ENCODE results near the gene PRSS56. TPM values are rescaled to one million over a fixed set of nuclear protein-coding genes. Genes with fewer than 3 reads are reported as not detected.

Gene PRSS56
- total and polyA plus RNA-seq, 11 donors = 0.11 to 0.25 (median 0.15) TPM; not detected in 6

- Histone ChIP-seq H3K27ac (no peak overlapping the region), H3K4me1 (peaks cover 0 to 7% (median 0%) of the 10 kb centered on the region in 12 donors), H3K27me3 (no peaks in the 10 kb centered on the region), H3K36me3 (peaks cover 0 to 96% (median 71%) of the 10 kb centered on the region in 9 donors), H3K9me3 (no peaks in the 10 kb centered on the region), H3K4me3 (no peak overlapping the region)
- ATAC-seq (no peak), DNase-seq (no peak)
- intact Hi-C loops (cut with DNase I) = no loop called here
- TF ChIP-seq POLR2A (IDR thresholded peaks at IDR 0.05) = no peak
- no peak for TF ChIP-seq CTCF (IDR thresholded peaks at IDR 0.05)
Measured at GRCh38 chr2:232573042-232573441, 52.9 kb downstream of the PRSS56 start.

GRCh38 chr2:232573771-232574435 lies 53.7 kb downstream of the PRSS56 start:
- H3K36me3 ChIP-seq = peaks cover 0 to 88% (median 62%) of the 10 kb centered on the region in 9 donors

GRCh38 chr2:232574674-232575403 lies 54.7 kb downstream of the PRSS56 start:
- intact Hi-C loops (cut with DNase I) = no loop called here
- H3K4me3 ChIP-seq = no peak overlapping the region
- peaks cover 0 to 82% (median 53%) of the 10 kb centered on the region in 9 donors for H3K36me3 ChIP-seq
- DNase-seq = no peak
- TF ChIP-seq CTCF (IDR thresholded peaks at IDR 0.05) = no peak
- no peak for TF ChIP-seq POLR2A (IDR thresholded peaks at IDR 0.05)
- H3K4me1 ChIP-seq = peaks cover 0 to 3% (median 0%) of the 10 kb centered on the region in 12 donors
- H3K9me3 ChIP-seq = no peaks in the 10 kb centered on the region
- no peak overlapping the region for H3K27ac ChIP-seq
- ATAC-seq = no peak
- 90 to 95% (median 93%) methylated on average over 5 of the region's 5 CpGs for WGBS, 4 donors
- H3K27me3 ChIP-seq = no peaks in the 10 kb centered on the region

More at GRCh38 chr2:232573771-232574435, 53.7 kb downstream of the PRSS56 start:
- DNase-seq (no peak), ATAC-seq (no peak)
- Histone ChIP-seq H3K27me3 (no peaks in the 10 kb centered on the region), H3K4me3 (no peak overlapping the region), H3K9me3 (no peaks in the 10 kb centered on the region), H3K27ac (no peak overlapping the region), H3K4me1 (no peaks in the 10 kb centered on the region)
- intact Hi-C loops (cut with DNase I) = no loop called here
- WGBS, 4 donors = 93 to 96% (median 96%) methylated on average over 8 of the region's 8 CpGs
- TF ChIP-seq POLR2A (IDR thresholded peaks at IDR 0.05) (no peak), CTCF (IDR thresholded peaks at IDR 0.05) (no peak)

Other genes with a start within 250 kb of the PRSS56 start
- gene ALPP, start 141.6 kb upstream of the PRSS56 start, total RNA-seq = not detected
- gene ALPP, start 141.6 kb upstream of the PRSS56 start, polyA plus RNA-seq = not detected
- not detected for gene ALPG, start 113.5 kb upstream of the PRSS56 start, total RNA-seq
- not detected for gene ALPG, start 113.5 kb upstream of the PRSS56 start, polyA plus RNA-seq
- not detected for gene ALPI, start 64.2 kb upstream of the PRSS56 start, total RNA-seq
- not detected for gene ALPI, start 64.2 kb upstream of the PRSS56 start, polyA plus RNA-seq
- 1 to 10 TPM in 1 of 9 donors, under 1 TPM in 6, not detected in 2; 0.20 to 1.2 (median 0.30) TPM for gene ECEL1, start 32.6 kb upstream of the PRSS56 start, total RNA-seq
- 1 to 10 TPM in 1 of 2 donors, not detected in 1; 1.4 TPM for gene ECEL1, start 32.6 kb upstream of the PRSS56 start, polyA plus RNA-seq
- not detected for gene CHRND, start 5.8 kb downstream of the PRSS56 start, total RNA-seq
- gene CHRND, start 5.8 kb downstream of the PRSS56 start, polyA plus RNA-seq = not detected
- not detected for gene CHRNG, start 19.3 kb downstream of the PRSS56 start, total RNA-seq
- not detected for gene CHRNG, start 19.3 kb downstream of the PRSS56 start, polyA plus RNA-seq
- gene TIGD1, start 30.2 kb downstream of the PRSS56 start, total RNA-seq = 1 to 10 TPM in 8 of 9 donors, under 1 TPM in 1; 0.99 to 3.8 (median 1.6) TPM
- 1 to 10 TPM; 1.6 to 2.1 TPM for gene TIGD1, start 30.2 kb downstream of the PRSS56 start, polyA plus RNA-seq
- gene EIF4E2, start 30.3 kb downstream of the PRSS56 start, total RNA-seq = 10 to 100 TPM; 15.3 to 49.8 (median 38.8) TPM
- gene EIF4E2, start 30.3 kb downstream of the PRSS56 start, polyA plus RNA-seq = 10 to 100 TPM; 36.1 to 54.0 TPM
- gene EFHD1, start 113.2 kb downstream of the PRSS56 start, total RNA-seq = 10 to 100 TPM in 7 of 9 donors, 1 to 10 TPM in 2; 9.0 to 44.8 (median 20.7) TPM
- 10 to 100 TPM in 1 of 2 donors, 1 to 10 TPM in 1; 9.0 to 26.8 TPM for gene EFHD1, start 113.2 kb downstream of the PRSS56 start, polyA plus RNA-seq
- 10 to 100 TPM; 48.0 to 78.1 (median 61.3) TPM for gene GIGYF2, start 176.9 kb downstream of the PRSS56 start, total RNA-seq
- 10 to 100 TPM; 25.3 to 29.8 TPM for gene GIGYF2, start 176.9 kb downstream of the PRSS56 start, polyA plus RNA-seq

All from heart left ventricle (tissue), 16 donors.